OCI-LY3 (cell line): ENCODE measurements around the gene LEMD2.

Experiments
- EZH2phosphoT487 ChIP-seq: fragments of 200-600 bp; shearing (Covaris generic); IDR thresholded peaks from 2 replicates; pipeline ENCODE4 v1.6.1; 2018; ENCODE audit warnings: antibody characterized with exemption, mixed run types, low read depth
- TF ChIP-seq, protein P1 (sequence below): fragments of 200-600, 300-600 bp; sonication (generic); IDR thresholded peaks from 2 replicates; pipeline ENCODE4 v1.5.1; 2014; ENCODE audit warnings: antibody characterized with exemption, low read length, low read depth

DNA sequence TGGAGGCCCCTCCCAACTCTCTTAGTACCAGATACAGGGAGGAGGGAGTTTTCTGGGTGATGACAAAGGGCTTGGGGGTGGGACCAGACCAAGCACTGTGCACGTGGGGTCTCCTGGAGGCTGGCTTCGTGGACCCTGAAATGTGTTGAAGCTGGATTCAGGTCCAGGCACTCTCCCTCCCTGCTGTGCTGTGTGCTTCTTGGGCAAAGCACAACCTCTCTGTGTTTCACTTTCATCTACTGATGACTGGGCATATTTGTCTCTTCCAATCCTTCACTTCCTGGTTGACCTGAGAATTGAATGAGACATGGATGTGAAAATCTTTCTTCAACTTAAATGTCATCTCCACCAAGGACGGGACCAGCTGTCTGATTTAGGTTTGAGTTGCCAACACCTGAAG, 29.4 kb upstream of the LEMD2 start:
- TF ChIP-seq, protein P1, sequence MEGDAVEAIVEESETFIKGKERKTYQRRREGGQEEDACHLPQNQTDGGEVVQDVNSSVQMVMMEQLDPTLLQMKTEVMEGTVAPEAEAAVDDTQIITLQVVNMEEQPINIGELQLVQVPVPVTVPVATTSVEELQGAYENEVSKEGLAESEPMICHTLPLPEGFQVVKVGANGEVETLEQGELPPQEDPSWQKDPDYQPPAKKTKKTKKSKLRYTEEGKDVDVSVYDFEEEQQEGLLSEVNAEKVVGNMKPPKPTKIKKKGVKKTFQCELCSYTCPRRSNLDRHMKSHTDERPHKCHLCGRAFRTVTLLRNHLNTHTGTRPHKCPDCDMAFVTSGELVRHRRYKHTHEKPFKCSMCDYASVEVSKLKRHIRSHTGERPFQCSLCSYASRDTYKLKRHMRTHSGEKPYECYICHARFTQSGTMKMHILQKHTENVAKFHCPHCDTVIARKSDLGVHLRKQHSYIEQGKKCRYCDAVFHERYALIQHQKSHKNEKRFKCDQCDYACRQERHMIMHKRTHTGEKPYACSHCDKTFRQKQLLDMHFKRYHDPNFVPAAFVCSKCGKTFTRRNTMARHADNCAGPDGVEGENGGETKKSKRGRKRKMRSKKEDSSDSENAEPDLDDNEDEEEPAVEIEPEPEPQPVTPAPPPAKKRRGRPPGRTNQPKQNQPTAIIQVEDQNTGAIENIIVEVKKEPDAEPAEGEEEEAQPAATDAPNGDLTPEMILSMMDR = no peak
- no peak for TF ChIP-seq EZH2phosphoT487
